ENCODE results near the gene PCAT7.

DNA sequence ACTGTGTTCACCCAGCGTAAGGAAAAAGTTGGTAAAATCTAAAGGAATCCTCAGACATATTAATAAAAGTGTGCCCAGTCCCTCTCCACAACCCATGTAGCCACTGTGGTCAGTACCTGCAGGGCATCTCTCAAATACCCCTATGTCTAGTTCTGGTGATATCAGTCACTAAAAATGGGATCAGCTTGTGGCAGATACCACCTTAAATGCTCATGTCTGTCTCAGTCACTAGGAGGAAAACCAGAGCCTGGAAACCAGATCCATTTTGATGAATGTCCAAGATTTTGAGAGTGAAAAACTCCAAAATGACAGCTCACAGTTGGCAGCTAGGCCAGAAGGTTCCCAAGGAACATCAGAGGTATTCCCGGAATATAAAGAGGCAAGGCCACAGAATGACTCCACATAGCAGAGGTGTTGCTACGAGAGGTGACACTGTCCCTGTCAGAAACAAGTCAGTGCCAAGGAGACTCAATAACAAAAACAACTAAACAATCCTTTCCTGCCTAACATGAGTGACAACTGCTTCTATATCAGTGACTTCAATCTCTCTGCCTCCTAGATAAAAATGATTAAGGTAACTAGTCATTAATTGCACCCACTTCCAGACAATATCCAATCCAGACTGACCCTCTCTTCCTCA, 13.5 kb downstream of the PCAT7 start:
- TF ChIP-seq CTCF (IDR thresholded peaks at IDR 0.05) (no peak), POLR2A (IDR thresholded peaks at IDR 0.05) (no peak)
